Measurements from ENCODE around the gene NPIPB2.

DNA sequence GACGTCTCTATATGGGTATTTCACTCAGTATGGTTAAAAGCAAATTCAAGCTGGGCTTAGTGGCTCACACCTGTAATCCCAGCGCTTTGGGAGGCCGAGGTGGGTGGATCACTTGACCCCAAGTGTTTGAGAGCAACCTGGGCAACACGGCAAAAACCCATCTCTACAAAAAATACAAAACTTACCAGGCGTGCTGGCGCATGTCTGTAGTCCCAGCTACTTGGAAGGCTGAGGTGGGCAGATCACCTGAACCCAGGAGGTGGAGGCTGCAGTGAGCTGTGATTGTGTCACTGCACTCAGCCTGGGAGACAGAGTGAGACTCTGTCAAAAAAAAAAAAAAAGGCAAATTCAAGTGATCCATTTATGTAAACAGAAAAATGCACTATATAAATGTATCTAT lies 21.9 kb upstream of the NPIPB2 start:
- TF ChIP-seq, protein P1, sequence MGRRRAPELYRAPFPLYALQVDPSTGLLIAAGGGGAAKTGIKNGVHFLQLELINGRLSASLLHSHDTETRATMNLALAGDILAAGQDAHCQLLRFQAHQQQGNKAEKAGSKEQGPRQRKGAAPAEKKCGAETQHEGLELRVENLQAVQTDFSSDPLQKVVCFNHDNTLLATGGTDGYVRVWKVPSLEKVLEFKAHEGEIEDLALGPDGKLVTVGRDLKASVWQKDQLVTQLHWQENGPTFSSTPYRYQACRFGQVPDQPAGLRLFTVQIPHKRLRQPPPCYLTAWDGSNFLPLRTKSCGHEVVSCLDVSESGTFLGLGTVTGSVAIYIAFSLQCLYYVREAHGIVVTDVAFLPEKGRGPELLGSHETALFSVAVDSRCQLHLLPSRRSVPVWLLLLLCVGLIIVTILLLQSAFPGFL (CRISPR knock-in tag; IDR thresholded peaks at IDR 0.05) = no peak
- TF ChIP-seq ZNF747 (CRISPR knock-in tag; IDR thresholded peaks at IDR 0.05; ENCODE audit: borderline replicate concordance) (no peak), POLR2A (IDR thresholded peaks at IDR 0.05; ENCODE audit: insufficient read depth in 1 of 2, low read depth in 2 of 2, low read length in 2 of 2) (no peak), EP300 (IDR thresholded peaks at IDR 0.05; ENCODE audit: low read depth in 2 of 2, low read length in 2 of 2) (no peak), EP300 (CRISPR knock-in tag; IDR thresholded peaks at IDR 0.05; ENCODE audit: borderline replicate concordance) (no peak), JUN (CRISPR knock-in tag; IDR thresholded peaks at IDR 0.05) (no peak), RAD21 (CRISPR knock-in tag; IDR thresholded peaks at IDR 0.05) (no peak), ZNF292 (CRISPR knock-in tag; IDR thresholded peaks at IDR 0.05; ENCODE audit: borderline replicate concordance, low read depth) (no peak), FOXA1 (IDR thresholded peaks at IDR 0.05) (no peak), FOXA1 (CRISPR knock-in tag; IDR thresholded peaks at IDR 0.05) (no peak)
- TF ChIP-seq, protein P2, sequence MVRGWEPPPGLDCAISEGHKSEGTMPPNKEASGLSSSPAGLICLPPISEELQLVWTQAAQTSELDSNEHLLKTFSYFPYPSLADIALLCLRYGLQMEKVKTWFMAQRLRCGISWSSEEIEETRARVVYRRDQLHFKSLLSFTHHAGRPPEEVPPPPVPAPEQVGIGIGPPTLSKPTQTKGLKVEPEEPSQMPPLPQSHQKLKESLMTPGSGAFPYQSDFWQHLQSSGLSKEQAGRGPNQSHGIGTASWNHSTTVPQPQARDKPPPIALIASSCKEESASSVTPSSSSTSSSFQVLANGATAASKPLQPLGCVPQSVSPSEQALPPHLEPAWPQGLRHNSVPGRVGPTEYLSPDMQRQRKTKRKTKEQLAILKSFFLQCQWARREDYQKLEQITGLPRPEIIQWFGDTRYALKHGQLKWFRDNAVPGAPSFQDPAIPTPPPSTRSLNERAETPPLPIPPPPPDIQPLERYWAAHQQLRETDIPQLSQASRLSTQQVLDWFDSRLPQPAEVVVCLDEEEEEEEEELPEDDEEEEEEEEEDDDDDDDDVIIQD (CRISPR knock-in tag; IDR thresholded peaks at IDR 0.05; ENCODE audit: low read depth) = no peak
- TF ChIP-seq, protein P3, sequence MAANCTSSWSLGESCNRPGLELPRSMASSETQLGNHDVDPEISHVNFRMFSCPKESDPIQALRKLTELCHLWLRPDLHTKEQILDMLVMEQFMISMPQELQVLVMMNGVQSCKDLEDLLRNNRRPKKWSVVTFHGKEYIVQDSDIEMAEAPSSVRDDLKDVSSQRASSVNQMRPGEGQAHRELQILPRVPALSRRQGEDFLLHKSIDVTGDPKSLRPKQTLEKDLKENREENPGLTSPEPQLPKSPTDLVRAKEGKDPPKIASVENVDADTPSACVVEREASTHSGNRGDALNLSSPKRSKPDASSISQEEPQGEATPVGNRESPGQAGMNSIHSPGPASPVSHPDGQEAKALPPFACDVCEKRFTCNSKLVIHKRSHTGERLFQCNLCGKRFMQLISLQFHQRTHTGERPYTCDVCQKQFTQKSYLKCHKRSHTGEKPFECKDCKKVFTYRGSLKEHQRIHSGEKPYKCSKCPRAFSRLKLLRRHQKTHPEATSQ (CRISPR knock-in tag; IDR thresholded peaks at IDR 0.05; ENCODE audit: borderline replicate concordance) = no peak
- TF ChIP-seq, protein P4, sequence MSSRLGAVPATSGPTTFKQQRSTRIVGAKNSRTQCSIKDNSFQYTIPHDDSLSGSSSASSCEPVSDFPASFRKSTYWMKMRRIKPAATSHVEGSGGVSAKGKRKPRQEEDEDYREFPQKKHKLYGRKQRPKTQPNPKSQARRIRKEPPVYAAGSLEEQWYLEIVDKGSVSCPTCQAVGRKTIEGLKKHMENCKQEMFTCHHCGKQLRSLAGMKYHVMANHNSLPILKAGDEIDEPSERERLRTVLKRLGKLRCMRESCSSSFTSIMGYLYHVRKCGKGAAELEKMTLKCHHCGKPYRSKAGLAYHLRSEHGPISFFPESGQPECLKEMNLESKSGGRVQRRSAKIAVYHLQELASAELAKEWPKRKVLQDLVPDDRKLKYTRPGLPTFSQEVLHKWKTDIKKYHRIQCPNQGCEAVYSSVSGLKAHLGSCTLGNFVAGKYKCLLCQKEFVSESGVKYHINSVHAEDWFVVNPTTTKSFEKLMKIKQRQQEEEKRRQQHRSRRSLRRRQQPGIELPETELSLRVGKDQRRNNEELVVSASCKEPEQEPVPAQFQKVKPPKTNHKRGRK (CRISPR knock-in tag; IDR thresholded peaks at IDR 0.05) = no peak
- TF ChIP-seq, protein P5, sequence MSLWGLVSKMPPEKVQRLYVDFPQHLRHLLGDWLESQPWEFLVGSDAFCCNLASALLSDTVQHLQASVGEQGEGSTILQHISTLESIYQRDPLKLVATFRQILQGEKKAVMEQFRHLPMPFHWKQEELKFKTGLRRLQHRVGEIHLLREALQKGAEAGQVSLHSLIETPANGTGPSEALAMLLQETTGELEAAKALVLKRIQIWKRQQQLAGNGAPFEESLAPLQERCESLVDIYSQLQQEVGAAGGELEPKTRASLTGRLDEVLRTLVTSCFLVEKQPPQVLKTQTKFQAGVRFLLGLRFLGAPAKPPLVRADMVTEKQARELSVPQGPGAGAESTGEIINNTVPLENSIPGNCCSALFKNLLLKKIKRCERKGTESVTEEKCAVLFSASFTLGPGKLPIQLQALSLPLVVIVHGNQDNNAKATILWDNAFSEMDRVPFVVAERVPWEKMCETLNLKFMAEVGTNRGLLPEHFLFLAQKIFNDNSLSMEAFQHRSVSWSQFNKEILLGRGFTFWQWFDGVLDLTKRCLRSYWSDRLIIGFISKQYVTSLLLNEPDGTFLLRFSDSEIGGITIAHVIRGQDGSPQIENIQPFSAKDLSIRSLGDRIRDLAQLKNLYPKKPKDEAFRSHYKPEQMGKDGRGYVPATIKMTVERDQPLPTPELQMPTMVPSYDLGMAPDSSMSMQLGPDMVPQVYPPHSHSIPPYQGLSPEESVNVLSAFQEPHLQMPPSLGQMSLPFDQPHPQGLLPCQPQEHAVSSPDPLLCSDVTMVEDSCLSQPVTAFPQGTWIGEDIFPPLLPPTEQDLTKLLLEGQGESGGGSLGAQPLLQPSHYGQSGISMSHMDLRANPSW (CRISPR knock-in tag; IDR thresholded peaks at IDR 0.05; ENCODE audit: borderline replicate concordance) = no peak
